Liver (tissue), 9 donors: Measurements from ENCODE around the gene TPM4. TPM values are rescaled to one million over a fixed set of nuclear protein-coding genes. Genes with fewer than 3 reads are reported as not detected.

ENCODE experiments used
- DNase-seq: peaks from one replicate; pipeline ENCODE4 v3.0.0-alpha.2; 2017; ENCODE audit warnings: low spot score
- H3K27ac ChIP-seq, 2 donors: one replicate each; pipeline ENCODE4 v1.7.0; 2013; ENCODE audit warnings: inconsistent platforms in 2 of 2, low read length in 2 of 2, control low read depth in 1 of 2, low read depth in 1 of 2, mild to moderate bottlenecking in 1 of 2
- H3K27me3 ChIP-seq, 4 donors: one replicate each; pipeline versions ENCODE4 v1.6.1 to v1.7.0; 2013; ENCODE audit warnings: low read length in 3 of 4, inconsistent platforms in 1 of 4, mild to moderate bottlenecking in 1 of 4, moderate library complexity in 1 of 4; ENCODE audit not compliant: control insufficient read depth in 4 of 4, insufficient read depth in 4 of 4
- H3K36me3 ChIP-seq, 4 donors: one replicate each; pipeline versions ENCODE4 v1.6.1 to v1.7.0; 2013; ENCODE audit warnings: low read length in 3 of 4, mild to moderate bottlenecking in 3 of 4, low read depth in 1 of 4, moderate library complexity in 1 of 4; ENCODE audit not compliant: control insufficient read depth in 4 of 4, insufficient read depth in 3 of 4
- H3K4me1 ChIP-seq, 4 donors: one replicate each; pipeline versions ENCODE4 v1.6.1 to v1.7.0; 2013; ENCODE audit warnings: low read length in 3 of 4, mild to moderate bottlenecking in 3 of 4, moderate library complexity in 1 of 4; ENCODE audit not compliant: control insufficient read depth in 4 of 4, insufficient read depth in 4 of 4
- H3K4me3 ChIP-seq, 3 donors: one replicate each; pipeline versions ENCODE4 v1.6.1 to v1.7.0; 2013; ENCODE audit warnings: low read length in 3 of 3, control low read depth in 1 of 3, low read depth in 1 of 3, mild to moderate bottlenecking in 1 of 3
- H3K9ac ChIP-seq, 2 donors: one replicate each; pipeline ENCODE4 v1.7.0; 2013; ENCODE audit warnings: low read length in 2 of 2, mild to moderate bottlenecking in 2 of 2, moderate library complexity in 2 of 2, control low read depth in 1 of 2, low read depth in 1 of 2
- H3K9me3 ChIP-seq, 4 donors: one replicate each; pipeline versions ENCODE4 v1.6.1 to v1.7.0; 2013; ENCODE audit warnings: low read length in 3 of 4; ENCODE audit not compliant: control insufficient read depth in 4 of 4
- ATF3 ChIP-seq: IDR thresholded peaks from 2 replicates; pipeline ENCODE4 v1.6.1; 2016; ENCODE audit warnings: antibody characterized with exemption
- EGR1 ChIP-seq, 2 donors: IDR thresholded peaks; 2 replicates each; pipeline ENCODE4 v1.6.1; 2016 to 2018; ENCODE audit warnings: antibody characterized with exemption in 2 of 2, low read depth in 2 of 2
- FOXA1 ChIP-seq: IDR thresholded peaks from 2 replicates; pipeline ENCODE4 v1.6.1; 2016; ENCODE audit warnings: antibody characterized with exemption
- FOXA2 ChIP-seq: IDR thresholded peaks from 2 replicates; pipeline ENCODE4 v1.6.1; 2016; ENCODE audit warnings: antibody characterized with exemption
- GABPA ChIP-seq, 2 donors: IDR thresholded peaks in 1 of 2; conservative IDR thresholded peaks in 1 of 2; 2 replicates each; pipeline ENCODE4 v1.6.1; 2016; ENCODE audit warnings: antibody characterized with exemption in 2 of 2, mild to moderate bottlenecking in 1 of 2, moderate library complexity in 1 of 2
- HNF4A ChIP-seq, 2 donors: conservative IDR thresholded peaks; 2 replicates each; pipeline ENCODE4 v1.6.1; 2016; ENCODE audit warnings: antibody characterized with exemption in 2 of 2, mild to moderate bottlenecking in 2 of 2
- HNF4G ChIP-seq: IDR thresholded peaks from 2 replicates; pipeline ENCODE4 v1.6.1; 2016; ENCODE audit warnings: antibody characterized with exemption
- JUND ChIP-seq, 2 donors: IDR thresholded peaks; 2 replicates each; pipeline ENCODE4 v1.6.1; 2016; ENCODE audit warnings: antibody characterized with exemption in 2 of 2
- NR2F2 ChIP-seq: IDR thresholded peaks from 2 replicates; pipeline ENCODE4 v1.6.1; 2016; ENCODE audit warnings: antibody characterized with exemption
- RAD21 ChIP-seq, 2 donors: IDR thresholded peaks; 2 replicates each; pipeline ENCODE4 v1.6.1; 2016; ENCODE audit warnings: antibody characterized with exemption in 2 of 2, mild to moderate bottlenecking in 2 of 2
- REST ChIP-seq: IDR thresholded peaks from 2 replicates; pipeline ENCODE4 v1.6.1; 2016; ENCODE audit warnings: antibody characterized with exemption, mild to moderate bottlenecking
- RXRA ChIP-seq, 2 donors: IDR thresholded peaks; 2 replicates each; pipeline ENCODE4 v1.6.1; 2017 to 2018; ENCODE audit warnings: antibody characterized with exemption in 2 of 2, mild to moderate bottlenecking in 1 of 2
- SP1 ChIP-seq: IDR thresholded peaks from 2 replicates; pipeline ENCODE4 v1.6.1; 2018; ENCODE audit warnings: antibody characterized with exemption, mild to moderate bottlenecking
- TAF1 ChIP-seq: conservative IDR thresholded peaks from 2 replicates; pipeline ENCODE4 v1.6.1; 2016; ENCODE audit warnings: antibody characterized with exemption, mild to moderate bottlenecking
- YY1 ChIP-seq: IDR thresholded peaks from 2 replicates; pipeline ENCODE4 v1.6.1; 2016; ENCODE audit warnings: antibody characterized with exemption, mild to moderate bottlenecking
- WGBS: extraction: QIAGEN DNeasy Blood & Tissue Kit; methylation state at CpG from one replicate; pipeline ENCODE4 v1.1.7; 2013; 5-methylcytosine and 5-hydroxymethylcytosine counted together
- polyA plus RNA-seq, 2 donors: library from polyadenylated mRNA; stranded (reverse) in 1 of 2; unstranded in 1 of 2; fragments of 200-250 nt in 1 of 2; fragments of >200 nt in 1 of 2; fragmentation: Nextera tagmentation in 1 of 2; extraction: Ambion mirVana in 1 of 2; gene quantifications; one replicate each; pipeline versions ENCODE4 v1.2.1 to v1.2.3, GENCODE V29; 2013 to 2015
- total RNA-seq, 2 donors: library from RNA; depleted of rRNA; stranded (reverse); fragments of >200 nt; gene quantifications; one replicate each; pipeline ENCODE4 v1.2.3, GENCODE V29; 2014
- TF ChIP-seq, protein P1 (sequence below): IDR thresholded peaks from 2 replicates; pipeline ENCODE4 v1.6.1; 2016; ENCODE audit warnings: antibody characterized with exemption
- TF ChIP-seq, protein P2 (sequence below): IDR thresholded peaks from 2 replicates; pipeline ENCODE4 v1.6.1; 2016; ENCODE audit warnings: antibody characterized with exemption
- TF ChIP-seq, protein P3 (sequence below): fragments of 150-350 bp; IDR thresholded peaks from 2 replicates; pipeline ENCODE4 v1.5.1; 2017; ENCODE audit warnings: improper control_type of control experiment, low read depth, low read length; ENCODE audit not compliant: missing input control
- donor health status: healthy.
- donor health status: healthy.
- donor health status: healthy.
- donor health status: healthy.
- donor health status: healthy.

Gene TPM4
- total and polyA plus RNA-seq, 4 donors = 19.8 to 59.9 (median 43.4) TPM

- Histone ChIP-seq H3K4me3 (peak overlapping the region in 2 of 3 donors; percentile 26 to 69), H3K4me1 (peaks cover 0 to 10% (median 2%) of the 10 kb centered on the region in 4 donors), H3K27me3 (no peaks in the 10 kb centered on the region), H3K27ac (peak overlapping the region; percentile 74 to 84), H3K36me3 (no peaks in the 10 kb centered on the region), H3K9ac (peak overlapping the region; percentile 24 to 58), H3K9me3 (no peaks in the 10 kb centered on the region)
- WGBS = 39% methylated on average over 21 of the region's 21 CpGs
- DNase-seq = no peak
- TF ChIP-seq NR2F2 = peak; percentile 29
- TF ChIP-seq SP1 = no peak
Measured at GRCh38 chr19:16075430-16076153, 703 bp upstream of the TPM4 start.

GRCh38 chr19:16076958-16077611 lies 790 bp downstream of the TPM4 start:
- H3K4me1 ChIP-seq = peaks cover 0 to 10% (median 2%) of the 10 kb centered on the region in 4 donors
- H3K27ac ChIP-seq = peak overlapping the region; percentile 93
- H3K9ac ChIP-seq = peak overlapping the region; percentile 13 to 79
- no peak for TF ChIP-seq RAD21 (IDR thresholded peaks at IDR 0.05)
- no peak for TF ChIP-seq HNF4G
- TF ChIP-seq, protein P1, sequence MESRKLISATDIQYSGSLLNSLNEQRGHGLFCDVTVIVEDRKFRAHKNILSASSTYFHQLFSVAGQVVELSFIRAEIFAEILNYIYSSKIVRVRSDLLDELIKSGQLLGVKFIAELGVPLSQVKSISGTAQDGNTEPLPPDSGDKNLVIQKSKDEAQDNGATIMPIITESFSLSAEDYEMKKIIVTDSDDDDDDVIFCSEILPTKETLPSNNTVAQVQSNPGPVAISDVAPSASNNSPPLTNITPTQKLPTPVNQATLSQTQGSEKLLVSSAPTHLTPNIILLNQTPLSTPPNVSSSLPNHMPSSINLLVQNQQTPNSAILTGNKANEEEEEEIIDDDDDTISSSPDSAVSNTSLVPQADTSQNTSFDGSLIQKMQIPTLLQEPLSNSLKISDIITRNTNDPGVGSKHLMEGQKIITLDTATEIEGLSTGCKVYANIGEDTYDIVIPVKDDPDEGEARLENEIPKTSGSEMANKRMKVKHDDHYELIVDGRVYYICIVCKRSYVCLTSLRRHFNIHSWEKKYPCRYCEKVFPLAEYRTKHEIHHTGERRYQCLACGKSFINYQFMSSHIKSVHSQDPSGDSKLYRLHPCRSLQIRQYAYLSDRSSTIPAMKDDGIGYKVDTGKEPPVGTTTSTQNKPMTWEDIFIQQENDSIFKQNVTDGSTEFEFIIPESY = no peak
- no peak for TF ChIP-seq SP1
- no peak for TF ChIP-seq FOXA2
- TF ChIP-seq, protein P2, sequence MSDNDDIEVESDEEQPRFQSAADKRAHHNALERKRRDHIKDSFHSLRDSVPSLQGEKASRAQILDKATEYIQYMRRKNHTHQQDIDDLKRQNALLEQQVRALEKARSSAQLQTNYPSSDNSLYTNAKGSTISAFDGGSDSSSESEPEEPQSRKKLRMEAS = no peak
- TF ChIP-seq FOXA1 = no peak
- no peak for TF ChIP-seq EGR1 (IDR thresholded peaks at IDR 0.05; ENCODE audit: low read depth in 2 of 2)
- TF ChIP-seq TAF1 = no peak
- no peak for TF ChIP-seq GABPA (IDR thresholded peaks at IDR 0.05 in 1 of 2, conservative IDR thresholded peaks at IDR 0.05 in 1 of 2)
- no peak for TF ChIP-seq ATF3
- no peak for TF ChIP-seq JUND (IDR thresholded peaks at IDR 0.05)
- no peak for TF ChIP-seq HNF4A (conservative IDR thresholded peaks at IDR 0.05)
- TF ChIP-seq REST = no peak
- TF ChIP-seq NR2F2 = no peak
- no peak for TF ChIP-seq RXRA (IDR thresholded peaks at IDR 0.05)
- TF ChIP-seq YY1 = no peak
- TF ChIP-seq, protein P3, sequence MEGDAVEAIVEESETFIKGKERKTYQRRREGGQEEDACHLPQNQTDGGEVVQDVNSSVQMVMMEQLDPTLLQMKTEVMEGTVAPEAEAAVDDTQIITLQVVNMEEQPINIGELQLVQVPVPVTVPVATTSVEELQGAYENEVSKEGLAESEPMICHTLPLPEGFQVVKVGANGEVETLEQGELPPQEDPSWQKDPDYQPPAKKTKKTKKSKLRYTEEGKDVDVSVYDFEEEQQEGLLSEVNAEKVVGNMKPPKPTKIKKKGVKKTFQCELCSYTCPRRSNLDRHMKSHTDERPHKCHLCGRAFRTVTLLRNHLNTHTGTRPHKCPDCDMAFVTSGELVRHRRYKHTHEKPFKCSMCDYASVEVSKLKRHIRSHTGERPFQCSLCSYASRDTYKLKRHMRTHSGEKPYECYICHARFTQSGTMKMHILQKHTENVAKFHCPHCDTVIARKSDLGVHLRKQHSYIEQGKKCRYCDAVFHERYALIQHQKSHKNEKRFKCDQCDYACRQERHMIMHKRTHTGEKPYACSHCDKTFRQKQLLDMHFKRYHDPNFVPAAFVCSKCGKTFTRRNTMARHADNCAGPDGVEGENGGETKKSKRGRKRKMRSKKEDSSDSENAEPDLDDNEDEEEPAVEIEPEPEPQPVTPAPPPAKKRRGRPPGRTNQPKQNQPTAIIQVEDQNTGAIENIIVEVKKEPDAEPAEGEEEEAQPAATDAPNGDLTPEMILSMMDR = no peak
- H3K4me3 ChIP-seq = peak overlapping the region; percentile 36 to 69 (median 58)
- no peaks in the 10 kb centered on the region for H3K27me3 ChIP-seq
- no peaks in the 10 kb centered on the region for H3K36me3 ChIP-seq
- DNase-seq = no peak
- no peaks in the 10 kb centered on the region for H3K9me3 ChIP-seq
- WGBS = 4% methylated on average over 56 of the region's 56 CpGs
